Measurements from ENCODE around the gene UCHL1. TPM values are rescaled to one million over a fixed set of nuclear protein-coding genes. Genes with fewer than 3 reads are reported as not detected.

The UCHL1 gene
- total and polyA plus RNA-seq, 10 of the 15 experiments (the other 5 are each of a cell fraction or from before 2014, with no cell fraction given), result 0.29 to 178 (median 125) TPM

DNA sequence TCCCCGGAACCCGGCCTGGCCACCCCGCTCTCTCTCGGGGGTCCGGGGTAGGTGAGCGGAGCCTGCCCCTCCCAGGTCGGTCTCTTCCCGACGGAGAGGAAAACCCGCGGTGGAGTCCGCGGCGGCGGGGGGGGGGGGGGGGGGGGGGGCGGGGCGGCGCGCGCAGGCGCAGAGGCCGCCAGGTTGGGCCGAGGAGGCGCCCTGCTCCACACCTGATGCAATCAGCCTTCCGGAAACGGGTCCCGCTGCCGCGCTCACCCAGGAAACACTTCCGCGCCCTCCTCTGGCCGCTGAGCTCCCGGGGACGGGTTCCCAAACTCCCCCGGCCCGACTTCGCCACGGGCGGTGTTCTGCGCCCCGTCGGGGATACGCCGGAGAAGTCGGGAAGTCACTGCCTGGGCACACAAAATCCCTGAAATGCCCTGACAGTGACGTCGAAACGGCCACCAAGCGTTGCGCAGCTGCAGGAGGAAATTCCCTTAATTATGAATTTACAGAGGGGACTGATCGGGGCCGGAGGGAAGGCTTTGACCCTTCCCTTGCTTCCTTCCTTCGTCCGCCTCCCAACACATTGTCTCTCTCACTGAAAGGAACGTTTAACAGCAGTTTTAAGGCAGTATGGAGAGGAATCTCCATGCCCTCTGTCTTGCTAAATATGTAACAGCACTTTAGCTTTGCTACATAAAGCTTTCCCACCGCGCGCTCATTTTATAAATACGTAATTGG lies 40.3 kb upstream of the UCHL1 start:
- CTCF ChIA-PET, result interaction anchor here (0.5 to 18.7 kb wide), 11 partner anchors 11 to 1786 kb away, joined by 3 to 567 read pairs (median 4); no protein-coding TSS in a partner anchor
- FAIRE-seq, result peak; percentile 83
- in situ Hi-C loops (cut with MboI) (loop anchor here (5.0 to 10.0 kb wide), 3 partner anchors 239 to 482 kb away; no protein-coding TSS in a partner anchor), intact Hi-C loops (cut with micrococcal nuclease; ENCODE audit: unreplicated experiment) (loop anchor here (10.0 kb wide), 1 partner anchor 482 kb away; no protein-coding TSS in a partner anchor)
- H3K4me3 ChIP-seq, result peak overlapping the region; percentile 78
- peaks cover 2% of the 10 kb centered on the region; the same call in 1 of the 2 replicates for H4K20me1 ChIP-seq (ENCODE audit: control insufficient read depth, insufficient read depth)
- ATAC-seq, result peak; percentile 60
- peak overlapping the region; percentile 100 for H3K4me2 ChIP-seq (ENCODE audit: control insufficient read depth, insufficient read depth)
- no peaks in the 10 kb centered on the region for H3K27me3 ChIP-seq (replicated peaks in 1 of 2; ENCODE audit: control insufficient read depth in 2 of 2, insufficient read depth in 2 of 2, low read length in 1 of 2)
- DNase-seq (ENCODE audit: low read depth, low spot score), result peak; percentile 55
- 5% methylated on average over 51 of the region's 59 CpGs for WGBS (ENCODE audit: insufficient coverage, insufficient replicate concordance, low lambda C conversion rate, missing lambda C conversion rate)
- H3K79me2 ChIP-seq (ENCODE audit: control insufficient read depth, insufficient read depth, low read length), result peaks cover 27% of the 10 kb centered on the region
- SMC1A ChIA-PET (ENCODE audit: uncharacterized antibody, unreplicated experiment), result interaction anchor here (1.1 to 18.1 kb wide), 8 partner anchors 11 to 291 kb away, joined by 3 to 362 read pairs (median 4); no protein-coding TSS in a partner anchor
- H3K4me1 ChIP-seq (ENCODE audit: control insufficient read depth, insufficient read depth, low read length), result no peaks in the 10 kb centered on the region; the same call in none of the 2 replicates
- POLR2A ChIA-PET, result interaction anchor here (0.6 to 1.3 kb wide), 2 partner anchors 83 to 243 kb away, joined by 3 to 4 read pairs; no protein-coding TSS in a partner anchor
- peak overlapping the region; percentile 85 for H3K9ac ChIP-seq (ENCODE audit: control insufficient read depth, insufficient read depth, low read length)
- RAD21 ChIA-PET (ENCODE audit: unreplicated experiment), result interaction anchor here (0.7 to 11.9 kb wide), 8 partner anchors 10 to 367 kb away, joined by 3 to 262 read pairs (median 3); no protein-coding TSS in a partner anchor
- peak overlapping the region; percentile 78 for H3K27ac ChIP-seq (ENCODE audit: control insufficient read depth, insufficient read depth)
- no peaks in the 10 kb centered on the region for H3K36me3 ChIP-seq (ENCODE audit: control insufficient read depth in 2 of 2, insufficient read depth in 2 of 2, low read length in 1 of 2)
- H2AFZ ChIP-seq (ENCODE audit: control insufficient read depth, low read depth, low read length), result peak overlapping the region; percentile 96
- BruUV-seq (replicated peaks), result TSS peak; percentile 98
- H3K9me3 ChIP-seq (replicated peaks; ENCODE audit: control insufficient read depth, insufficient read depth, low read length), result no peaks in the 10 kb centered on the region
- TF ChIP-seq, protein P1, sequence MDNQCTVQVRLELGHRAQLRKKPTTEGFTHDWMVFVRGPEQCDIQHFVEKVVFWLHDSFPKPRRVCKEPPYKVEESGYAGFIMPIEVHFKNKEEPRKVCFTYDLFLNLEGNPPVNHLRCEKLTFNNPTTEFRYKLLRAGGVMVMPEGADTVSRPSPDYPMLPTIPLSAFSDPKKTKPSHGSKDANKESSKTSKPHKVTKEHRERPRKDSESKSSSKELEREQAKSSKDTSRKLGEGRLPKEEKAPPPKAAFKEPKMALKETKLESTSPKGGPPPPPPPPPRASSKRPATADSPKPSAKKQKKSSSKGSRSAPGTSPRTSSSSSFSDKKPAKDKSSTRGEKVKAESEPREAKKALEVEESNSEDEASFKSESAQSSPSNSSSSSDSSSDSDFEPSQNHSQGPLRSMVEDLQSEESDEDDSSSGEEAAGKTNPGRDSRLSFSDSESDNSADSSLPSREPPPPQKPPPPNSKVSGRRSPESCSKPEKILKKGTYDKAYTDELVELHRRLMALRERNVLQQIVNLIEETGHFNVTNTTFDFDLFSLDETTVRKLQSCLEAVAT (IDR thresholded peaks at IDR 0.05), result peak; percentile 15; the same call in 1 of the 2 replicates
- TF ChIP-seq POLR2AphosphoS2 (IDR thresholded peaks at IDR 0.05; ENCODE audit: low read depth, low read length) (no peak), BRCA1 (IDR thresholded peaks at IDR 0.05; ENCODE audit: low read depth, low read length) (no peak), SP1 (IDR thresholded peaks at IDR 0.05; ENCODE audit: low read depth, low read length) (peak; percentile 61), IKZF2 (IDR thresholded peaks at IDR 0.05) (peak; percentile 78 to 82), POLR2AphosphoS5 (IDR thresholded peaks at IDR 0.05; ENCODE audit: low read length) (peak; percentile 86), ETV6 (conservative IDR thresholded peaks at IDR 0.05 in 1 of 2, IDR thresholded peaks at IDR 0.05 in 1 of 2; ENCODE audit: borderline replicate concordance in 1 of 2, low read depth in 1 of 2) (peak in 1 of 2 experiments; percentile 77; a peak in 1 of 4 replicates), FOXM1 (IDR thresholded peaks at IDR 0.05; ENCODE audit: low read depth, low read length) (no peak), NBN (IDR thresholded peaks at IDR 0.05) (peak; percentile 86), HDGF (IDR thresholded peaks at IDR 0.05) (no peak), ZNF24 (IDR thresholded peaks at IDR 0.05) (no peak), POU2F2 (IDR thresholded peaks at IDR 0.05; ENCODE audit: borderline replicate concordance, low read depth, low read length) (peak; percentile 49; the same call in 1 of the 3 replicates), MEF2B (IDR thresholded peaks at IDR 0.05; ENCODE audit: partially characterized antibody, poor library complexity, severe bottlenecking) (peak; percentile 5), CREM (IDR thresholded peaks at IDR 0.05; ENCODE audit: low read depth) (peak; percentile 35; the same call in 1 of the 2 replicates)
- TF ChIP-seq, protein P2, sequence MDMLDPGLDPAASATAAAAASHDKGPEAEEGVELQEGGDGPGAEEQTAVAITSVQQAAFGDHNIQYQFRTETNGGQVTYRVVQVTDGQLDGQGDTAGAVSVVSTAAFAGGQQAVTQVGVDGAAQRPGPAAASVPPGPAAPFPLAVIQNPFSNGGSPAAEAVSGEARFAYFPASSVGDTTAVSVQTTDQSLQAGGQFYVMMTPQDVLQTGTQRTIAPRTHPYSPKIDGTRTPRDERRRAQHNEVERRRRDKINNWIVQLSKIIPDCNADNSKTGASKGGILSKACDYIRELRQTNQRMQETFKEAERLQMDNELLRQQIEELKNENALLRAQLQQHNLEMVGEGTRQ (IDR thresholded peaks at IDR 0.05; ENCODE audit: borderline replicate concordance, low read depth, low read length), result no peak
- TF ChIP-seq, protein P3, sequence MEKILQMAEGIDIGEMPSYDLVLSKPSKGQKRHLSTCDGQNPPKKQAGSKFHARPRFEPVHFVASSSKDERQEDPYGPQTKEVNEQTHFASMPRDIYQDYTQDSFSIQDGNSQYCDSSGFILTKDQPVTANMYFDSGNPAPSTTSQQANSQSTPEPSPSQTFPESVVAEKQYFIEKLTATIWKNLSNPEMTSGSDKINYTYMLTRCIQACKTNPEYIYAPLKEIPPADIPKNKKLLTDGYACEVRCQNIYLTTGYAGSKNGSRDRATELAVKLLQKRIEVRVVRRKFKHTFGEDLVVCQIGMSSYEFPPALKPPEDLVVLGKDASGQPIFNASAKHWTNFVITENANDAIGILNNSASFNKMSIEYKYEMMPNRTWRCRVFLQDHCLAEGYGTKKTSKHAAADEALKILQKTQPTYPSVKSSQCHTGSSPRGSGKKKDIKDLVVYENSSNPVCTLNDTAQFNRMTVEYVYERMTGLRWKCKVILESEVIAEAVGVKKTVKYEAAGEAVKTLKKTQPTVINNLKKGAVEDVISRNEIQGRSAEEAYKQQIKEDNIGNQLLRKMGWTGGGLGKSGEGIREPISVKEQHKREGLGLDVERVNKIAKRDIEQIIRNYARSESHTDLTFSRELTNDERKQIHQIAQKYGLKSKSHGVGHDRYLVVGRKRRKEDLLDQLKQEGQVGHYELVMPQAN (conservative IDR thresholded peaks at IDR 0.05), result no peak
- TF ChIP-seq, protein P4, sequence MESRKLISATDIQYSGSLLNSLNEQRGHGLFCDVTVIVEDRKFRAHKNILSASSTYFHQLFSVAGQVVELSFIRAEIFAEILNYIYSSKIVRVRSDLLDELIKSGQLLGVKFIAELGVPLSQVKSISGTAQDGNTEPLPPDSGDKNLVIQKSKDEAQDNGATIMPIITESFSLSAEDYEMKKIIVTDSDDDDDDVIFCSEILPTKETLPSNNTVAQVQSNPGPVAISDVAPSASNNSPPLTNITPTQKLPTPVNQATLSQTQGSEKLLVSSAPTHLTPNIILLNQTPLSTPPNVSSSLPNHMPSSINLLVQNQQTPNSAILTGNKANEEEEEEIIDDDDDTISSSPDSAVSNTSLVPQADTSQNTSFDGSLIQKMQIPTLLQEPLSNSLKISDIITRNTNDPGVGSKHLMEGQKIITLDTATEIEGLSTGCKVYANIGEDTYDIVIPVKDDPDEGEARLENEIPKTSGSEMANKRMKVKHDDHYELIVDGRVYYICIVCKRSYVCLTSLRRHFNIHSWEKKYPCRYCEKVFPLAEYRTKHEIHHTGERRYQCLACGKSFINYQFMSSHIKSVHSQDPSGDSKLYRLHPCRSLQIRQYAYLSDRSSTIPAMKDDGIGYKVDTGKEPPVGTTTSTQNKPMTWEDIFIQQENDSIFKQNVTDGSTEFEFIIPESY (IDR thresholded peaks at IDR 0.05), result no peak

All from GM12878 (cell line).